HEK293 (cell line): ENCODE measurements around the gene ADAMTS20.

Source experiments
- CTCF ChIA-PET: fragments of 350-600 bp; formaldehyde crosslinking; extraction: SDS; loops from one replicate; lab custom pipeline; 2021; ENCODE audit warnings: antibody characterized with exemption; lab: Yijun Ruan, JAX
- POLR2A ChIA-PET: fragments of 300-600 bp; formaldehyde crosslinking; extraction: SDS; loops from one replicate; lab custom pipeline; 2020; ENCODE audit warnings: antibody characterized with exemption, inconsistent platforms; lab: Yijun Ruan, JAX
- H3K27ac ChIP-seq: fragments of 200-500 bp; sonication (Bioruptor generic); 2 replicates; pipeline ENCODE4 v1.5.1; 2014; ENCODE audit warnings: low read depth, low read length, control low read depth, inconsistent platforms; ENCODE audit errors: extremely low read depth
- H3K36me3 ChIP-seq, 2 experiments: fragments of 200-500 bp in 1 of 2; sonication (Bioruptor generic) in 1 of 2; 1 replicate in 1 of 2; 2 replicates in 1 of 2; pipeline ENCODE4 v1.5.1; 2014 to 2017; ENCODE audit warnings: inconsistent platforms in 2 of 2, low read length in 2 of 2; ENCODE audit not compliant: control insufficient read depth in 2 of 2, insufficient read depth in 1 of 2
- H3K4me1 ChIP-seq: fragments of 200-500 bp; sonication (Bioruptor generic); 2 replicates; pipeline ENCODE4 v1.5.1; 2014; ENCODE audit warnings: mild to moderate bottlenecking, low read length, inconsistent platforms; ENCODE audit not compliant: control insufficient read depth, insufficient read depth
- H3K4me3 ChIP-seq: 2 replicates; pipeline ENCODE4 v1.5.1; 2011; ENCODE audit warnings: low read depth, mild to moderate bottlenecking, control low read depth, low read length, moderate library complexity
- H3K9me3 ChIP-seq: fragments of 200-500 bp; sonication (Bioruptor generic); 2 replicates; pipeline ENCODE4 v1.5.1; 2014; ENCODE audit warnings: low read depth, low read length, inconsistent platforms; ENCODE audit not compliant: control insufficient read depth, insufficient read depth
- CTCF ChIP-seq: fragments of 450-650 bp; formaldehyde crosslinking; IDR thresholded peaks from 2 replicates; pipeline ENCODE4 v1.5.1; 2016; ENCODE audit warnings: missing biosample characterization, missing genetic modification characterization
- FEZF1 ChIP-seq: fragments of 450-650 bp; formaldehyde crosslinking; IDR thresholded peaks from 2 replicates; pipeline ENCODE4 v1.5.1; 2016; ENCODE audit warnings: missing biosample characterization, missing genetic modification characterization
- GLIS1 ChIP-seq: fragments of 450-650 bp; formaldehyde crosslinking; IDR thresholded peaks from 2 replicates; pipeline ENCODE4 v1.5.1; 2016; ENCODE audit warnings: missing biosample characterization, missing genetic modification characterization
- INSM2 ChIP-seq: fragments of 450-650 bp; formaldehyde crosslinking; IDR thresholded peaks from 2 replicates; pipeline ENCODE4 v1.5.1; 2016; ENCODE audit warnings: missing biosample characterization, missing genetic modification characterization
- MYNN ChIP-seq: fragments of 450-650 bp; formaldehyde crosslinking; IDR thresholded peaks from 2 replicates; pipeline ENCODE4 v1.5.1; 2016; ENCODE audit warnings: missing biosample characterization, missing genetic modification characterization, borderline replicate concordance
- RBAK ChIP-seq: fragments of 450-650 bp; formaldehyde crosslinking; IDR thresholded peaks from 2 replicates; pipeline ENCODE4 v1.5.1; 2016; ENCODE audit warnings: missing biosample characterization, missing genetic modification characterization
- SALL2 ChIP-seq: fragments of 450-650 bp; formaldehyde crosslinking; IDR thresholded peaks from 2 replicates; pipeline ENCODE4 v1.5.0; 2017; ENCODE audit warnings: missing biosample characterization, mild to moderate bottlenecking, missing genetic modification characterization, borderline replicate concordance
- ZBTB17 ChIP-seq: fragments of 450-650 bp; formaldehyde crosslinking; IDR thresholded peaks from 2 replicates; pipeline ENCODE4 v1.5.1; 2016; ENCODE audit warnings: missing biosample characterization, missing genetic modification characterization
- ZFP41 ChIP-seq: fragments of 450-650 bp; formaldehyde crosslinking; IDR thresholded peaks from 2 replicates; pipeline ENCODE4 v1.5.1; 2016; ENCODE audit warnings: missing biosample characterization, missing genetic modification characterization, borderline replicate concordance
- ZFP69B ChIP-seq: fragments of 450-650 bp; formaldehyde crosslinking; IDR thresholded peaks from 2 replicates; pipeline ENCODE4 v1.5.1; 2016; ENCODE audit warnings: missing biosample characterization, missing genetic modification characterization
- ZNF133 ChIP-seq: fragments of 450-650 bp; formaldehyde crosslinking; IDR thresholded peaks from 2 replicates; pipeline ENCODE4 v1.5.1; 2016; ENCODE audit warnings: missing biosample characterization, missing genetic modification characterization
- ZNF169 ChIP-seq: fragments of 450-650 bp; formaldehyde crosslinking; IDR thresholded peaks from 2 replicates; pipeline ENCODE4 v1.5.1; 2016; ENCODE audit warnings: missing biosample characterization, missing genetic modification characterization
- ZNF18 ChIP-seq: fragments of 450-650 bp; formaldehyde crosslinking; IDR thresholded peaks from 2 replicates; pipeline ENCODE4 v1.5.1; 2016; ENCODE audit warnings: missing biosample characterization, missing genetic modification characterization
- ZNF19 ChIP-seq: fragments of 450-650 bp; formaldehyde crosslinking; IDR thresholded peaks from 2 replicates; pipeline ENCODE4; 2016; ENCODE audit warnings: missing biosample characterization, missing genetic modification characterization, low read depth
- ZNF248 ChIP-seq: fragments of 450-650 bp; formaldehyde crosslinking; IDR thresholded peaks from 2 replicates; pipeline ENCODE4 v1.5.1; 2017; ENCODE audit warnings: missing biosample characterization, missing genetic modification characterization
- ZNF302 ChIP-seq: fragments of 450-650 bp; formaldehyde crosslinking; IDR thresholded peaks from 2 replicates; pipeline ENCODE4 v1.5.1; 2016; ENCODE audit warnings: missing biosample characterization, missing genetic modification characterization, low read depth
- ZNF391 ChIP-seq: fragments of 450-650 bp; formaldehyde crosslinking; IDR thresholded peaks from 2 replicates; pipeline ENCODE4 v1.5.1; 2016; ENCODE audit warnings: low read depth, missing biosample characterization, missing genetic modification characterization, borderline replicate concordance
- ZNF398 ChIP-seq: fragments of 450-650 bp; formaldehyde crosslinking; IDR thresholded peaks from 2 replicates; pipeline ENCODE4 v1.5.1; 2017; ENCODE audit warnings: missing biosample characterization, missing genetic modification characterization
- ZNF423 ChIP-seq: fragments of 450-650 bp; formaldehyde crosslinking; IDR thresholded peaks from 2 replicates; pipeline ENCODE4 v1.5.1; 2016; ENCODE audit warnings: missing biosample characterization, missing genetic modification characterization
- ZNF514 ChIP-seq: fragments of 450-650 bp; formaldehyde crosslinking; IDR thresholded peaks from 2 replicates; pipeline ENCODE4 v1.5.1; 2016; ENCODE audit warnings: missing biosample characterization, missing genetic modification characterization
- ZNF549 ChIP-seq: fragments of 450-650 bp; IDR thresholded peaks from 2 replicates; pipeline ENCODE4 v1.5.1; 2018; ENCODE audit warnings: missing biosample characterization, missing genetic modification characterization, mild to moderate bottlenecking, inconsistent platforms, moderate library complexity
- ZNF555 ChIP-seq: fragments of 450-650 bp; formaldehyde crosslinking; conservative IDR thresholded peaks from 2 replicates; pipeline ENCODE4 v1.5.1; 2017; ENCODE audit warnings: missing biosample characterization, mild to moderate bottlenecking, missing genetic modification characterization, inconsistent platforms
- ZNF561 ChIP-seq: fragments of 450-650 bp; IDR thresholded peaks from 2 replicates; pipeline ENCODE4 v1.5.1; 2018; ENCODE audit warnings: missing biosample characterization, missing genetic modification characterization, borderline replicate concordance
- ZNF571 ChIP-seq: fragments of 450-650 bp; formaldehyde crosslinking; IDR thresholded peaks from 2 replicates; pipeline ENCODE4 v1.5.0; 2017; ENCODE audit warnings: missing biosample characterization, missing genetic modification characterization
- ZNF585B ChIP-seq: fragments of 450-650 bp; formaldehyde crosslinking; IDR thresholded peaks from 2 replicates; pipeline ENCODE4 v1.5.1; 2016; ENCODE audit warnings: missing biosample characterization, missing genetic modification characterization
- ZNF677 ChIP-seq: fragments of 450-650 bp; IDR thresholded peaks from 2 replicates; pipeline ENCODE4 v1.5.0; 2018; ENCODE audit warnings: missing biosample characterization, mild to moderate bottlenecking, missing genetic modification characterization, moderate library complexity
- ZNF747 ChIP-seq: fragments of 450-650 bp; formaldehyde crosslinking; IDR thresholded peaks from 2 replicates; pipeline ENCODE4 v1.5.1; 2016; ENCODE audit warnings: missing biosample characterization, missing genetic modification characterization
- ZNF837 ChIP-seq: fragments of 450-650 bp; formaldehyde crosslinking; IDR thresholded peaks from 2 replicates; pipeline ENCODE4 v1.5.1; 2016; ENCODE audit warnings: missing biosample characterization, missing genetic modification characterization

The ADAMTS20 gene

GRCh38 chr12:43392116-43392515 is 159.9 kb downstream of the ADAMTS20 start:
- Histone ChIP-seq H3K4me3 (no peak overlapping the region), H3K4me1 (no peaks in the 10 kb centered on the region), H3K36me3 (no peaks in the 10 kb centered on the region), H3K27ac (no peak overlapping the region), H3K9me3 (no peaks in the 10 kb centered on the region)
- POLR2A ChIA-PET: no interaction called here
- TF ChIP-seq ZNF248 (tag by site-specific recombination) (no peak), SALL2 (tag by site-specific recombination) (no peak), ZNF571 (no peak), ZNF555 (tag by site-specific recombination) (no peak), ZNF391 (tag by site-specific recombination) (no peak), ZFP41 (tag by site-specific recombination) (no peak), ZBTB17 (tag by site-specific recombination) (no peak), ZNF302 (tag by site-specific recombination) (no peak), ZNF677 (tag by site-specific recombination) (no peak), INSM2 (tag by site-specific recombination) (no peak), ZNF423 (tag by site-specific recombination) (no peak), ZNF837 (tag by site-specific recombination) (no peak), ZNF18 (tag by site-specific recombination) (no peak), CTCF (tag by site-specific recombination) (no peak), ZNF514 (tag by site-specific recombination) (no peak)
- CTCF ChIA-PET: interaction anchor here (1.1 kb wide), 1 partner anchor 52 kb away, joined by 3 read pairs; no protein-coding TSS in a partner anchor

- ChIA-PET CTCF (interaction anchor here (0.6 kb wide), 1 partner anchor 613 kb away, joined by 3 read pairs; no protein-coding TSS in a partner anchor), POLR2A (no interaction called here)
- H3K36me3 ChIP-seq: no peaks in the 10 kb centered on the region
- no peak overlapping the region for H3K4me3 ChIP-seq
- H3K4me1 ChIP-seq: no peaks in the 10 kb centered on the region
- H3K27ac ChIP-seq: no peak overlapping the region
- H3K9me3 ChIP-seq: no peaks in the 10 kb centered on the region
- no peak for TF ChIP-seq ZNF133 (tag by site-specific recombination)
- no peak for TF ChIP-seq ZNF549 (tag by site-specific recombination)
- TF ChIP-seq ZNF747: no peak
- no peak for TF ChIP-seq FEZF1 (tag by site-specific recombination)
- TF ChIP-seq ZNF561: no peak
- TF ChIP-seq ZNF423 (tag by site-specific recombination): no peak
- TF ChIP-seq ZFP69B (tag by site-specific recombination): no peak
- no peak for TF ChIP-seq ZNF19 (tag by site-specific recombination)
- no peak for TF ChIP-seq ZNF398 (tag by site-specific recombination)
- TF ChIP-seq RBAK (tag by site-specific recombination): no peak
- no peak for TF ChIP-seq ZNF585B (tag by site-specific recombination)
- TF ChIP-seq CTCF (tag by site-specific recombination): no peak
- no peak for TF ChIP-seq ZNF169 (tag by site-specific recombination)
- TF ChIP-seq MYNN (tag by site-specific recombination): no peak
- no peak for TF ChIP-seq GLIS1
Observed at GRCh38 chr12:43381879-43382278, 170.1 kb downstream of the ADAMTS20 start.
